WTC11 (cell line): Measurements from ENCODE around the gene OGG1. TPM values are rescaled to one million over a fixed set of nuclear protein-coding genes. Genes with fewer than 3 reads are reported as not detected.

Source experiments
- ATAC-seq: fragments of 200-7000 bp; cut with Tn5 transposase; 2 replicates; pipeline ENCODE4 v1.10.0; 2021; ENCODE audit warnings: mild to moderate bottlenecking, moderate library complexity
- CTCF ChIA-PET: fragments of 300-600 bp; sonication (Branson Sonifier 250); formaldehyde crosslinking; loops from one replicate; lab custom pipeline; 2021; ENCODE audit warnings: antibody characterized with exemption; lab: Charles Lee
- POLR2A ChIA-PET: fragments of 350-600 bp; sonication (Branson Sonifier 250); formaldehyde crosslinking; loops from one replicate; lab custom pipeline; 2021; ENCODE audit warnings: antibody characterized with exemption; lab: Charles Lee
- DNase-seq: peaks from one replicate; pipeline ENCODE4 v3.0.0; 2021; ENCODE audit warnings: low spot score
- H3K27ac Mint-ChIP-seq: 2 replicates; pipeline ENCODE4 v1.8.0; 2021; ENCODE audit warnings: mixed read lengths
- H3K27me3 Mint-ChIP-seq: 2 replicates; pipeline ENCODE4 v1.8.0; 2021; ENCODE audit warnings: low read depth, mild to moderate bottlenecking, moderate library complexity, mixed read lengths
- H3K36me3 Mint-ChIP-seq: 2 replicates; pipeline ENCODE4 v1.8.0; 2021; ENCODE audit warnings: mixed read lengths
- H3K4me1 Mint-ChIP-seq: 2 replicates; pipeline ENCODE4 v1.8.0; 2022; ENCODE audit warnings: mixed read lengths
- H3K4me3 Mint-ChIP-seq: 2 replicates; pipeline ENCODE4 v1.8.0; 2021; ENCODE audit warnings: mild to moderate bottlenecking, moderate library complexity, mixed read lengths
- H3K9me3 Mint-ChIP-seq: 2 replicates; pipeline ENCODE4 v1.8.0; 2021; ENCODE audit warnings: mixed read lengths
- CDX4 ChIP-seq: fragments of 250-450 bp; sonication (Bioruptor Pico); IDR thresholded peaks from 2 replicates; pipeline ENCODE4 v1.9.0; 2021; ENCODE audit warnings: moderate library complexity, mild to moderate bottlenecking, inconsistent platforms, borderline replicate concordance
- E2F1 ChIP-seq: sonication (generic); formaldehyde crosslinking; IDR thresholded peaks from 2 replicates; pipeline ENCODE4 v1.8.0; 2022; ENCODE audit warnings: mild to moderate bottlenecking, missing genetic modification reagents
- EMX1 ChIP-seq: fragments of 250-450 bp; sonication (Bioruptor Pico); IDR thresholded peaks from 2 replicates; pipeline ENCODE4 v1.8.0; 2021; ENCODE audit warnings: mild to moderate bottlenecking
- FOXJ3 ChIP-seq: sonication (generic); formaldehyde crosslinking; IDR thresholded peaks from 2 replicates; pipeline ENCODE4 v1.9.0; 2021; ENCODE audit warnings: missing genetic modification reagents, mild to moderate bottlenecking, borderline replicate concordance
- GTF2I ChIP-seq: fragments of 250-450 bp; sonication (Bioruptor Pico); conservative IDR thresholded peaks from 2 replicates; pipeline ENCODE4 v1.4.0; 2021; ENCODE audit warnings: mild to moderate bottlenecking
- HMGA2 ChIP-seq: fragments of 250-450 bp; sonication (Bioruptor Pico); IDR thresholded peaks from 2 replicates; pipeline ENCODE4 v1.4.0; 2021; ENCODE audit warnings: mild to moderate bottlenecking, moderate library complexity
- NR2C2 ChIP-seq: sonication (generic); formaldehyde crosslinking; IDR thresholded peaks from 2 replicates; pipeline ENCODE4 v1.8.0; 2022; ENCODE audit warnings: mild to moderate bottlenecking, missing genetic modification reagents
- RELA ChIP-seq: sonication (generic); formaldehyde crosslinking; IDR thresholded peaks from 2 replicates; pipeline ENCODE4 v1.8.1; 2022; ENCODE audit warnings: missing genetic modification reagents, mild to moderate bottlenecking, borderline replicate concordance
- SMAD3 ChIP-seq: sonication (generic); formaldehyde crosslinking; IDR thresholded peaks from 2 replicates; pipeline ENCODE4 v1.8.0; 2022; ENCODE audit warnings: missing genetic modification reagents, mild to moderate bottlenecking, borderline replicate concordance
- SMAD4 ChIP-seq: sonication (generic); formaldehyde crosslinking; IDR thresholded peaks from 2 replicates; pipeline ENCODE4 v1.8.0; 2022; ENCODE audit warnings: mild to moderate bottlenecking, missing genetic modification reagents
- SP1 ChIP-seq: sonication (generic); formaldehyde crosslinking; conservative IDR thresholded peaks from 2 replicates; pipeline ENCODE4 v1.8.1; 2022; ENCODE audit warnings: missing genetic modification reagents
- STAT6 ChIP-seq: sonication (generic); formaldehyde crosslinking; conservative IDR thresholded peaks from 2 replicates; pipeline ENCODE4 v1.8.1; 2023; ENCODE audit warnings: mild to moderate bottlenecking, low read depth, missing genetic modification reagents, moderate library complexity
- ZNF263 ChIP-seq: sonication (generic); formaldehyde crosslinking; IDR thresholded peaks from 2 replicates; pipeline ENCODE4 v1.8.1; 2022; ENCODE audit warnings: low read depth, mild to moderate bottlenecking, moderate library complexity, missing genetic modification reagents
- ZNF281 ChIP-seq: sonication (generic); formaldehyde crosslinking; IDR thresholded peaks from 2 replicates; pipeline ENCODE4 v1.8.0; 2023; ENCODE audit warnings: mild to moderate bottlenecking, missing genetic modification reagents
- ZNF416 ChIP-seq: fragments of 250-450 bp; sonication (Bioruptor Pico); IDR thresholded peaks from 2 replicates; pipeline ENCODE4 v1.9.0; 2021; ENCODE audit warnings: mild to moderate bottlenecking, inconsistent platforms
- ZNF532 ChIP-seq: fragments of 250-450 bp; sonication (Bioruptor Pico); IDR thresholded peaks from 2 replicates; pipeline ENCODE4 v1.9.0; 2021; ENCODE audit warnings: mild to moderate bottlenecking, borderline replicate concordance
- ZNF671 ChIP-seq: fragments of 250-450 bp; sonication (Bioruptor Pico); IDR thresholded peaks from 2 replicates; pipeline ENCODE4 v1.8.0; 2021; ENCODE audit warnings: mild to moderate bottlenecking
- total RNA-seq: library from RNA; stranded (reverse); gene quantifications from 3 replicates; pipeline ENCODE4 v1.2.3, GENCODE V29; 2021

OGG1 gene
- total RNA-seq, 1 experiment from 2014 or later = 27.3 TPM

GRCh38 chr3:9761919-9762318 is 12.2 kb downstream of the OGG1 start (continued):
- TF ChIP-seq CDX4 (CRISPR knock-in tag) (no peak), RELA (CRISPR knock-in tag) (no peak), ZNF281 (CRISPR knock-in tag) (no peak), ZNF263 (CRISPR knock-in tag) (no peak), ZNF532 (no peak), ZNF416 (CRISPR knock-in tag) (no peak), SP1 (CRISPR knock-in tag) (no peak), SMAD4 (CRISPR knock-in tag) (no peak)

GRCh38 chr3:9762871-9763270 is 13.1 kb downstream of the OGG1 start:
- ChIA-PET CTCF (interaction anchor here (0.7 to 1.4 kb wide), 3 partner anchors 13 to 259 kb away, joined by 3 to 5 read pairs (median 4); partner anchors contain the start of gene OGG1), POLR2A (interaction anchor here (0.6 kb wide), 2 partner anchors 114 to 1472 kb away, joined by 5 to 6 read pairs; no protein-coding TSS in a partner anchor)
- Mint-ChIP-seq H3K36me3 (peaks cover 8% of the 10 kb centered on the region; the same call in 1 of the 2 replicates), H3K27me3 (peaks cover 42% of the 10 kb centered on the region), H3K4me3 (no peak overlapping the region), H3K9me3 (no peaks in the 10 kb centered on the region), H3K4me1 (peaks cover 8% of the 10 kb centered on the region), H3K27ac (no peak overlapping the region)
- TF ChIP-seq E2F1 (no peak), SMAD3 (CRISPR knock-in tag) (no peak), ZNF281 (CRISPR knock-in tag) (no peak), GTF2I (no peak), STAT6 (CRISPR knock-in tag) (no peak), EMX1 (no peak), ZNF671 (CRISPR knock-in tag) (no peak), HMGA2 (CRISPR knock-in tag) (no peak), NR2C2 (CRISPR knock-in tag) (no peak), FOXJ3 (no peak)
- DNase-seq (no peak), ATAC-seq (peak; percentile 19; the same call in 1 of the 2 replicates)
